HG02759 (cell line): ENCODE measurements around the gene OR11A1.

ENCODE experiments used
- ATAC-seq: cut with Tn5 transposase; IDR thresholded peaks from one replicate; pipeline ENCODE4 v1.9.1; 2021; ENCODE audit warnings: mild to moderate bottlenecking, moderate library complexity; ENCODE audit not compliant: unreplicated experiment

The OR11A1 gene, protein sequence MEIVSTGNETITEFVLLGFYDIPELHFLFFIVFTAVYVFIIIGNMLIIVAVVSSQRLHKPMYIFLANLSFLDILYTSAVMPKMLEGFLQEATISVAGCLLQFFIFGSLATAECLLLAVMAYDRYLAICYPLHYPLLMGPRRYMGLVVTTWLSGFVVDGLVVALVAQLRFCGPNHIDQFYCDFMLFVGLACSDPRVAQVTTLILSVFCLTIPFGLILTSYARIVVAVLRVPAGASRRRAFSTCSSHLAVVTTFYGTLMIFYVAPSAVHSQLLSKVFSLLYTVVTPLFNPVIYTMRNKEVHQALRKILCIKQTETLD

DNA sequence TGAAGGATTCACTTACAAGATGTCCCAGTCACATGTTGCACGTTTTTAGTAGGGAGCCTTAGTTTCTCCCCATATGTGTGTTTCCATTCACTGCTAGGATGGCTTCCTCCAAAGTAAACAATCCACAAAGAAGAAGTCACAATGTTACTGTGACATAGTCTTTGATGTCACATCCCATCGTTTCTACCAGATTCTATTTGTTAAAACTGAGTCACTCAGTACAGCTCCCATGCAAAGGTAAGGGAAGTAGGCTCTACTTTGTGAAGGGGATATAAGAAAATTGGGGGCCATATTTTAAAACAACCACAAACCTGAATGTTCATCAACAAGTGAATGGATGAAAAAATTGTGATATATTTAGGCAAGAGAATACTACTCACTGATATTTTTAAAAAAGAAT, at the start of gene OR11A1, which contains the start of gene OR2H1:
OR11A1 (minus strand) TSS at position 101 of the 400 bp plus-strand sequence. CDS start 29,430 bp downstream, outside the sequence.
OR2H1 (plus strand) TSS at position 185 of the 400 bp plus-strand sequence. CDS start 4,615 bp downstream, outside the sequence.
- ATAC-seq, result no peak

DNA sequence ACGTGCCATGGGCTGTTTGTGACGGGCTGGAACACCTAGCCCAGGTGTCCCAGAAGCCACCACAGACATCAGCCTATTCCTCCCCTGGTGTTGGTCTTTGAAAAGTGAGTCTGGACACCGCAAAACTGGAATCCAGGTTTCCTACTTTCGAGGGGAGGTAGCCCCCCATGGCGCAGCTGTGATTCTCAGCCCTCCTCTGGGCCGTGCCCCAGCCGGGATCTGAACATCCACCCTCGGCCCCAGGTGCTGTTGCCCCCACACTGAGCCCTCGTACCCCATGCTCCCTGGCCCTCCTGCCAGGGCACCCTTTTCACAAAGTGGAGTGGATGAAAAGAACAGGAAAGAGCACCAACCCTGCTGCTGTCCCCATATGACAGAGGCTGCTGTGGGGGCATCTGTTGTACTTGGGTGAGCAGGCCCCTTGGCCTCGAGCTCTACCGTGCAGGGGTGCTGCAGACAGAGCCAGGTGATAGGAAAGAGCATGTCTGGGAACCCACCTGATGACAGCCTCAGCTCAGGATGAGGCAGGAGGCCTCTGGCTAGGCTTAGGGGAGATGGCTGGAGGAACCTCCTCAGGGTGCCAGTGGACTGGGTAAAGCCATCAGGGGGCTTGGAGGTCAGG, 49.7 kb upstream of the OR11A1 start:
- ATAC-seq, result no peak

- no peak for ATAC-seq
Measured at GRCh38 chr6:29505808-29506207, 48.9 kb upstream of the OR11A1 start.

DNA sequence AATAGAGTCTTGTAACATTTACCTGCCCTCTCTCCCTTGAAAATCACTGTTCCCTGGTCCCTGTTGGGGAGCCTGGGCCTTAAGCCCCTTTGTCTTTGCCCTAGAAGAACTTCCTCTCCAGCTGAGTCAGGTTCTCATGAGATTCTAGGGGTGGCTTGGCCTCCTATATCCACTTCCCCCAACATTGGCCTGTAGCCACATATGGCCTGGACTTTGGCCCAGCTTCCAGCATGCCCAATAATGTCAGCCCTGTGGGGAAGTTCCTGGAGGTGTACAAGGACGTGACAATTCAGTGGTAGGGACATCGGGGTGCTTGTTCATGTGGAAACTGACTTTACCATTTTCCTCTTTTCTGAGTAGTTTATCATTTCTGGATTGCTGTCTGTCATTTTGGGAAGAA, 48.1 kb upstream of the OR11A1 start:
- no peak for ATAC-seq

DNA sequence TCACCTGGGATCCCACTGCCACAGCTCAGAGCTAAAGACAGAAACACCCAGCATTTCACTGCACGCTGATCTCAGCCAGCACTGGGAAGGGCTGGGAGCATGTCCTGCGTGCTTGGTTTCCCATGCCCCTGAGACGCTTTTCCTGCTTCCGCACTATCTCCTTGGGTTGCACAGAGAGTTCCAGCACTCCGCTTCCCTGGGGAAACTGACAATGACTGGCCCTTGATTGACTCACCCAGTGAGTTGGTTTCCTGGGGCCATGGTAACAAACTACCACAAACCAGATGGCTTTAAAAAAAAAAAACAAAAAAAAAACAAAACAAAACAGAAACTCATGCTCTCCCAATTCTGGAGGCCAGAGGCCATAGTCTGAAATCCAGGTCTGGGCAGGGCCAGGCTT, 45.7 kb upstream of the OR11A1 start:
- no peak for ATAC-seq

- ATAC-seq, result no peak
Measured at GRCh38 chr6:29502181-29502580, 45.3 kb upstream of the OR11A1 start.

- no peak for ATAC-seq
Measured at GRCh38 chr6:29501106-29501505, 44.2 kb upstream of the OR11A1 start.

DNA sequence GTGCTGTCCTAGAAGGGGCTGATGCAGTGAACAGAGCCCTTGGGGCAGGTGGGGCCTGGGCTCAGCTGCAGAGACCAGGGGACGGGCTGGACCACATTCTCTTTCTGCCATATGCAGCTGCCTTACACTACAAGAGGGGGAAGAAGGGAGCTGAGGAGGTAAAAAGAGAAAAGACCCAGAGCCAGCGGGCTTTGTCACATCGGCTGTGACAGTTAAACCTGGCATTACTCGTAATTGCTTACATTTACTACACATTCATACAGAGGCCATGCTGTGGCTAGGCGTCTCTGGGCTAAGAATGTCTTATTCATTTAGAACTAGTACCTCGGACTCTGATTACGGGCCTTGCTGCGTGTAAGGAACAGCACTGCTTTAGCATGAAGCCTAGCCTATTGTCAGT, 43.7 kb upstream of the OR11A1 start:
- ATAC-seq, result no peak

DNA sequence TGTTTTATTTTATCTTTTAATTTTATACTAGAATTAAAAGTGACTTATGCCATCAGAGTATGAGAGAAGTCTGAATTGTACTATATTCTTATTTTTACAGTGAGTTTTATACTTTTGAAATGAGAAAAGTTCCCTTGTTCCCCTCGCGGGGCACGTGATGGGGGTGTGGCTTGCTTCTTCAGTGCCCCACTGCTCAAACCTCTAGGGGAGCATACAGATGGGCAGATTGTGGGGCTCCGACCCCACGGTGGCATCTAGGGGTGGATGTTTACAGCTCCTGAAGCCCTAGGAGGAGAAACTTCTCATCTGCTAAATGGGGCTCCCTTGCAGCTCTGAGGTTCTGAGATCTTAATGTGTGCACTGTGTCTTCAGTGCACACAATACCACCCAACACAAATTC, 42.8 kb upstream of the OR11A1 start:
- no peak for ATAC-seq

DNA sequence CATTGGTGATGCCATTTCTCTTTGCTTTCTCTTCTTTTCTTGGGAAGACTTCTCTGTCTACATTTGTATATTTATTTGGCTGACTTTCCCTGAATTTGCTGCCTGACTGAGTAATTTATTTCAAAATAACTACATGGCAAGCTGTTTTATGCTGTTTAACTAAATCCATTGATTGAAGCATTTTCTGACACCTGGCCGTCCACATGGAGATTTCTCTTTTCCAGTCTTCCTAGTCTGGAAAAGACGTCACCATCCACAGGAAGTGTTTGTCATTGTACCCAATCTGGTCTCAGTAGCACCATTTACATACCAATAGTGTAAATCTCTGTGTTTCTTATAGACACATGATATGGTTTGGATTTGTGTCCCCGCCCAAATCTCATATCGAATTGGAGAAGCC, 40.1 kb upstream of the OR11A1 start:
- no peak for ATAC-seq

- ATAC-seq, result no peak
Measured at GRCh38 chr6:29495571-29495970, 38.7 kb upstream of the OR11A1 start.

- no peak for ATAC-seq
Measured at GRCh38 chr6:29494131-29494530, 37.3 kb upstream of the OR11A1 start.

DNA sequence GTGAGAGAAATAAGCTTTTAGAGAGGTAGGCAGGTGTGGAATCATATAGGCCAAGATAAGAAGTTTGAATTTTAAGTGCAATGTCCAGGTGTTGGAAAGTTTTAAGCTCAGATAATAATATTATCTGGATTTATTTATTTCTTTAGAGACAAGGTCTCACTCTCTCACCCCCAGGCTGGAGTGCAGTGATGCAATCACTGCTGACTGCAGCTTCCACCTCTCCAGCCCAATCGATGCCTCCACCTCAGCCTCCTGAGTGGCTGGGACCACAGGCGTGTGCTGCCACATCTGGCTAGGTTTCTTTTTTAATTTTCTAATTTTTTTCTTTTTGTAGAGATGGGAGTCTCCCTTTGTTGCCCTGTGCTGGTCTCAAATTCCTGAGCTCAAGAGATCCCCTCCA, 36.4 kb upstream of the OR11A1 start:
- ATAC-seq, result no peak

- ATAC-seq, result no peak
Measured at GRCh38 chr6:29491574-29491973, 34.7 kb upstream of the OR11A1 start.

DNA sequence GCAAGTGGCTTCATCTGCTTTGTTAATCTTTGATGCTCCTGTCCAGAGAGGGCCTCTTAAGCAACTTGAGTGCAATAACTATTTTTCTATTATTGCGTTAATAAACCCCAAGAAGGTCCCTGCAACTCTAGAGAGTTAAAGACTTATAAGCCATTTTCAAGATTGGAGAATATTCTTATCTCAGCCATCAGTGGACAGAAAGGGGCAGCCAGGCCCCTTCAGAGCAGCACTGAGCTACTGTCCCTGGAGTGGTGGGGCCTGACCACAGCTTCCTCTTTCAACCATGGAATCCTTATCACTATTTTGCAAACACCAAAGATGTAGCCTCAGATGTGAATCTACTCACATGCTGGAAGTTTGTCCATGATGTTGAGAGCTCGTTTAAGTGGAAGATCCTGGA, 33.7 kb upstream of the OR11A1 start:
- ATAC-seq, result no peak

- no peak for ATAC-seq
Measured at GRCh38 chr6:29490055-29490454, 33.2 kb upstream of the OR11A1 start.

GRCh38 chr6:29489286-29489685, 32.4 kb upstream of the OR11A1 start:
- ATAC-seq, result no peak

DNA sequence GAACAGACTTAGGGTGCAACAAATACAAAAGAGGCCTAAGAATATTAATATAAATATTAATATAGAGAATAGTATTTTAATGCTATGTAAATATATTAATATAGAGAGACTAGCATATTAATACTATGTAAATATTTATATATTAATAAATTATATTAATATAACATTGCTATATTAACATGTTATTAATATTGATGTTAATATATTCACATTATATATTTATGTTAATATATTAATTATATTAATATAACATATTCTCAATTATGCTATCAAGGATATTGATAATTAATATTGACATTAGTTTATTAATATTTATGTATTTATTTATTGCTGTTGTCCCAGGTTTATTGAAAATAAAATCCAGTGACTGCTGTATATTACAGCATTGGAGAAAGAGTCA, 32.0 kb upstream of the OR11A1 start:
- ATAC-seq, result no peak

DNA sequence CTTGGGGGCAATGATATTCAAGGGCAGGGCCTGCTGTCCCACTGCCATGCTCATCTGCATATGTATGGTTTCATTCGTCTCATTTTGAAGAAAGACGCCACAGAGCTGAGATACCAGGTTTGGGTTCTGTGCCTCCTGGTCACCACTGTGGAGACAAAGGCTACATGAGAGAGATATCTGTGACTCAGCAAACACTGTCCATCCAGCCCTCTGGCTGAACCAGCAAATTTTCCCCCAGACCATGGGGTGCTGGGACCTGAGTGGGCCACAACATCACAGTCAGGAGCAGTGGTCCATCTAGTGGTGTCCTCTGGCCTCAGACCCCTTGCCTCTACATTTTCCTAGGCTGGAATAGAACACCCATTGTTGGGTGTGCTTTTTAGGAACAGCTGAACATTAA, 30.8 kb upstream of the OR11A1 start, which contains the start of gene MAS1L:
MAS1L (minus strand) TSS at position 297 of the 400 bp plus-strand sequence; CDS start at position 243, 54 bp downstream.
- ATAC-seq, result no peak

GRCh38 chr6:29487131-29487530, 30.3 kb upstream of the OR11A1 start:
- ATAC-seq, result no peak

GRCh38 chr6:29486577-29486976, 29.7 kb upstream of the OR11A1 start:
- ATAC-seq, result no peak

DNA sequence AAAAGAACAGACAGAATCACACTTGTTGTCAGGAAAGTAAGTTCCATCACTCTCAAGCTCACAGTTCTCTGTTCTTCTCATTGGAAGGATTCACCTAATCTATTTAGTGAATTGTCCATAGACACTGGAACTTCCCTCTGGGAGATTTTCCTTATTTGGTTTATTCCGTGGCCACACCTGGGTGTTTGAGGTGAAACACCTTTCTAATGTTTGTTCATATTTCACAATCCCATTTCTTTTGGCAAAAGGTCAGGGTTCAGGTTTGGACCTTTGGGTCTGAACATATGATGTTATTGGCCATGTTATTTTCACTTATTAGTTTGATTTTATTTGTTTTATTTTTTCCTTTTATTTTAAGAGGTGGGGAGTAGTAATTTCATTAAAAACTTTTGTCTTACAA, 26.9 kb upstream of the OR11A1 start:
- ATAC-seq, result no peak
